NK-92 treated with Interleukin-12 subunit alpha and Interleukin-12 subunit beta, amount 100 ng/mL, for 24 hours (cell line): ENCODE data around the gene CBX1.
A peak's percentile ranks its signal among the peaks of the same experiment; 100 is the strongest.
"Not testable (repeated sequence)": the region's sequence is repeated elsewhere in the genome, so short reads cannot be mapped to it uniquely, and the experiment has no call there.

ENCODE experiments used
- DNase-seq: peaks from one replicate; lab custom pipeline; 2025; lab: John Stamatoyannopoulos, UW

The CBX1 gene

GRCh38 chr17:48072811-48073210 is 28.5 kb downstream of the CBX1 start:
- not testable (repeated sequence) for DNase-seq

GRCh38 chr17:48071654-48072053 is 29.6 kb downstream of the CBX1 start:
- DNase-seq: no peak

GRCh38 chr17:48070195-48070594 is 31.1 kb downstream of the CBX1 start:
- DNase-seq: no peak

GRCh38 chr17:48068491-48068961 is 32.8 kb downstream of the CBX1 start:
- no peak for DNase-seq

GRCh38 chr17:48067808-48068207 is 33.5 kb downstream of the CBX1 start:
- not testable (repeated sequence) for DNase-seq

GRCh38 chr17:48067245-48067644 is 34.0 kb downstream of the CBX1 start:
- no peak for DNase-seq

GRCh38 chr17:48066656-48067055 is 34.6 kb downstream of the CBX1 start:
- DNase-seq: no peak

- no peak for DNase-seq
Measured at GRCh38 chr17:48066192-48066591, 35.1 kb downstream of the CBX1 start.

GRCh38 chr17:48064638-48065037 is 36.6 kb downstream of the CBX1 start:
- no peak for DNase-seq

GRCh38 chr17:48062273-48062672 is 39.0 kb downstream of the CBX1 start:
- DNase-seq: no peak

- no peak for DNase-seq
Measured at GRCh38 chr17:48060249-48060648, 41.0 kb downstream of the CBX1 start.

GRCh38 chr17:48059125-48059668 is 42.1 kb downstream of the CBX1 start:
- DNase-seq: no peak

- DNase-seq: no peak
Measured at GRCh38 chr17:48058393-48059124, 42.7 kb downstream of the CBX1 start.

GRCh38 chr17:48057626-48058025 is 43.7 kb downstream of the CBX1 start:
- no peak for DNase-seq

GRCh38 chr17:48056879-48057278 is 44.4 kb downstream of the CBX1 start:
- DNase-seq: no peak

GRCh38 chr17:48056246-48056745 is 45.0 kb downstream of the CBX1 start:
- no peak for DNase-seq

GRCh38 chr17:48055531-48056245 is 45.6 kb downstream of the CBX1 start:
- peak; percentile 60 for DNase-seq

GRCh38 chr17:48054238-48055185 is 46.8 kb downstream of the CBX1 start:
- no peak for DNase-seq

- DNase-seq: no peak
Measured at GRCh38 chr17:48053758-48054237, 47.5 kb downstream of the CBX1 start.

- DNase-seq: no peak
Measured at GRCh38 chr17:48052956-48053757, 48.1 kb downstream of the CBX1 start.
